K562 (cell line): ENCODE measurements around the gene DRC3. TPM values are rescaled to one million over a fixed set of nuclear protein-coding genes. Genes with fewer than 3 reads are reported as not detected.

ENCODE experiments used
- ATAC-seq: fragments of 200-7000 bp; cut with Tn5 transposase; 3 replicates; pipeline ENCODE4 v1.9.1; 2020; ENCODE audit warnings: moderate library complexity
- BruUV-seq: library from RNA; stranded (reverse); fragments of 400-500 nt; replicated peaks from 2 replicates; lab custom pipeline; 2021; lab: Mats Ljungman, UMichigan
- CTCF ChIA-PET: fragments of 300-600 bp; formaldehyde crosslinking; extraction: SDS; loops from one replicate; lab custom pipeline; 2021; ENCODE audit warnings: low intra/inter-chr PET ratio; lab: Yijun Ruan, JAX
- POLR2A ChIA-PET: fragments of 300-600, 350-650 bp; sonication (Branson Sonifier 250); formaldehyde crosslinking; extraction: SDS; loops from one replicate; lab custom pipeline; 2021; ENCODE audit warnings: antibody characterized with exemption, inconsistent platforms; lab: Yijun Ruan, JAX
- DNase-seq, 4 experiments: peaks; one replicate each; pipeline versions ENCODE4 v3.0.0 to v3.0.0-alpha.2; 2011 to 2018; ENCODE audit warnings: low spot score in 3 of 4, mixed read lengths in 3 of 4; ENCODE audit errors: extremely low read depth in 1 of 4
- FAIRE-seq: peaks from 2 replicates; lab custom pipeline; 2011; peaks lifted over from hg19 to GRCh38; lab: Jason Lieb, UNC
- H2AFZ ChIP-seq: 2 replicates; pipeline ENCODE4 v1.6.0; 2011; ENCODE audit warnings: low read depth, low read length, control low read depth, inconsistent platforms
- H3K27ac ChIP-seq: fragments of 200-600 bp; 3 replicates; pipeline ENCODE4 v1.8.0; 2011; ENCODE audit warnings: low read depth, mild to moderate bottlenecking, control low read depth, inconsistent platforms, low read length, moderate library complexity, mixed read lengths; ENCODE audit errors: extremely low read depth
- H3K27me3 ChIP-seq, 2 experiments: fragments of 300-600 bp in 1 of 2; 2 replicates in 1 of 2; 3 replicates in 1 of 2; pipeline versions ENCODE4 v1.6.0 to v1.8.0; 2011; ENCODE audit warnings: inconsistent platforms in 2 of 2, low read length in 2 of 2, mild to moderate bottlenecking in 1 of 2, mixed read lengths in 1 of 2, moderate library complexity in 1 of 2; ENCODE audit not compliant: control insufficient read depth in 2 of 2, insufficient read depth in 2 of 2
- H3K36me3 ChIP-seq: fragments of 300-600 bp; 3 replicates; pipeline ENCODE4 v1.8.0; 2011; ENCODE audit warnings: mild to moderate bottlenecking, low read length, inconsistent platforms; ENCODE audit not compliant: control insufficient read depth, insufficient read depth
- H3K4me1 ChIP-seq, 2 experiments: fragments of 200-600 bp in 1 of 2; replicated peaks in 1 of 2; 2 replicates in 1 of 2; 3 replicates in 1 of 2; pipeline versions ENCODE4 v1.5.1 to v1.8.0; 2011; ENCODE audit warnings: inconsistent platforms in 2 of 2, low read length in 2 of 2, mild to moderate bottlenecking in 1 of 2, mixed read lengths in 1 of 2, moderate library complexity in 1 of 2; ENCODE audit not compliant: control insufficient read depth in 2 of 2, insufficient read depth in 2 of 2
- H3K4me2 ChIP-seq: 2 replicates; pipeline ENCODE4 v1.6.1; 2011; ENCODE audit warnings: low read length, control low read depth, inconsistent platforms, mixed read lengths; ENCODE audit not compliant: insufficient read depth
- H3K4me3 ChIP-seq: fragments of 200-600 bp; sonication (generic), shearing (Covaris generic); 2 replicates; pipeline ENCODE4 v1.5.1; 2016; ENCODE audit warnings: control low read depth, inconsistent platforms
- H3K79me2 ChIP-seq: fragments of 200-600 bp; 3 replicates; pipeline ENCODE4 v1.8.0; 2011; ENCODE audit warnings: low read length, inconsistent platforms; ENCODE audit not compliant: control insufficient read depth, insufficient read depth
- H3K9ac ChIP-seq, 2 experiments: 2 replicates each; pipeline versions ENCODE4 v1.6.0 to v1.6.1; 2011; ENCODE audit warnings: low read depth in 2 of 2, low read length in 2 of 2, control low read depth in 1 of 2, inconsistent platforms in 1 of 2, mild to moderate bottlenecking in 1 of 2, mixed read lengths in 1 of 2; ENCODE audit not compliant: insufficient read depth in 1 of 2
- H3K9me1 ChIP-seq: one replicate; pipeline ENCODE4 v1.6.0; 2011; ENCODE audit warnings: inconsistent platforms, mild to moderate bottlenecking, low read length, moderate library complexity; ENCODE audit not compliant: control insufficient read depth, insufficient read depth
- H3K9me3 ChIP-seq: replicated peaks from 2 replicates; pipeline ENCODE4 v1.5.1; 2011; ENCODE audit warnings: low read depth, low read length, inconsistent platforms; ENCODE audit not compliant: control insufficient read depth, insufficient read depth
- H4K20me1 ChIP-seq: replicated peaks from 2 replicates; pipeline ENCODE4 v1.6.1; 2011; ENCODE audit warnings: low read length, inconsistent platforms, mixed read lengths; ENCODE audit not compliant: control insufficient read depth, insufficient read depth
- DIDO1 ChIP-seq: fragments of 450-650 bp; IDR thresholded peaks from 2 replicates; pipeline ENCODE4 v1.6.1; 2016; ENCODE audit warnings: low read depth, missing biosample characterization, missing genetic modification characterization
- ERF ChIP-seq: fragments of 450-650 bp; formaldehyde crosslinking; IDR thresholded peaks from 2 replicates; pipeline ENCODE4 v1.4.0; 2020; ENCODE audit warnings: mild to moderate bottlenecking, mixed read lengths
- HEY1 ChIP-seq: fragments of 250-450 bp; sonication (Bioruptor Pico); IDR thresholded peaks from 2 replicates; pipeline ENCODE4 v1.5.0; 2020; ENCODE audit warnings: mild to moderate bottlenecking, moderate library complexity, borderline replicate concordance
- HOMEZ ChIP-seq: fragments of 250-450 bp; sonication (Bioruptor Pico); IDR thresholded peaks from 2 replicates; pipeline ENCODE4 v1.4.0; 2020; ENCODE audit warnings: mild to moderate bottlenecking, moderate library complexity
- MCM2 ChIP-seq: fragments of 450-650 bp; IDR thresholded peaks from 2 replicates; pipeline ENCODE4 v1.6.1; 2017; ENCODE audit warnings: low read depth, mild to moderate bottlenecking
- MCM7 ChIP-seq, 2 experiments: fragments of 450-650 bp; IDR thresholded peaks; 2 replicates each; pipeline ENCODE4 v1.6.1; 2016 to 2018
- MLLT1 ChIP-seq, 2 experiments: fragments of 450-650 bp; IDR thresholded peaks; 2 replicates each; pipeline ENCODE4 v1.6.1; 2016
- MLX ChIP-seq, 2 experiments: fragments of 450-650 bp in 1 of 2; sonication (generic) in 1 of 2; formaldehyde crosslinking; conservative IDR thresholded peaks; 2 replicates each; pipeline versions ENCODE4 v1.4.0 to v1.8.1; 2020 to 2022; ENCODE audit warnings: mild to moderate bottlenecking in 1 of 2, missing genetic modification reagents in 1 of 2
- RFX7 ChIP-seq: fragments of 250-450 bp; sonication (Bioruptor Pico); IDR thresholded peaks from 2 replicates; pipeline ENCODE4 v1.5.1; 2021; ENCODE audit warnings: mild to moderate bottlenecking
- SRF ChIP-seq, 2 experiments: fragments of 250-450, 450-650 bp in 1 of 2; sonication (Bioruptor Pico) in 1 of 2; sonication (generic) in 1 of 2; formaldehyde crosslinking; IDR thresholded peaks; 2 replicates each; pipeline versions ENCODE4 v1.5.0 to v1.5.1; 2020 to 2022; ENCODE audit warnings: mild to moderate bottlenecking in 1 of 2, missing genetic modification reagents in 1 of 2
- SRSF7 ChIP-seq: fragments of 200-400 bp; formaldehyde crosslinking; optimal IDR thresholded peaks from 2 replicates; pipeline ENCODE3; 2017; ENCODE audit warnings: mild to moderate bottlenecking, low read depth, low read length
- ZBTB11 ChIP-seq, 3 experiments: fragments of 200-800 bp in 1 of 3; fragments of 250-450 bp in 1 of 3; fragments of 450-650 bp in 1 of 3; sonication (Bioruptor Pico) in 1 of 3; sonication (Bioruptor generic) in 1 of 3; formaldehyde crosslinking in 1 of 3; IDR thresholded peaks; 2 replicates each; pipeline versions ENCODE4 v1.6.1 to v1.8.0; 2016 to 2022; ENCODE audit warnings: mild to moderate bottlenecking in 2 of 3, missing genetic modification characterization in 2 of 3, missing compliant biosample characterization in 1 of 3, moderate library complexity in 1 of 3
- ZKSCAN8 ChIP-seq: fragments of 200-800 bp; sonication (Bioruptor generic); IDR thresholded peaks from 2 replicates; pipeline ENCODE4 v1.6.1; 2016; ENCODE audit warnings: missing genetic modification characterization, missing compliant biosample characterization
- ZNF124 ChIP-seq: sonication (generic); formaldehyde crosslinking; IDR thresholded peaks from 2 replicates; pipeline ENCODE4 v1.8.1; 2022; ENCODE audit warnings: missing genetic modification reagents
- ZNF699 ChIP-seq: fragments of 250-450 bp; sonication (Bioruptor Pico); IDR thresholded peaks from 2 replicates; pipeline ENCODE4 v1.8.0; 2021; ENCODE audit warnings: mild to moderate bottlenecking, moderate library complexity; ENCODE audit not compliant: insufficient replicate concordance
- ZNF778 ChIP-seq: fragments of 450-650 bp; formaldehyde crosslinking; IDR thresholded peaks from 2 replicates; pipeline ENCODE4 v1.4.0; 2020; ENCODE audit warnings: mild to moderate bottlenecking, moderate library complexity
- WGBS: fragments of 100-300 bp; shearing (Covaris generic); methylation state at CpG from one replicate; pipeline ENCODE4 v1.1.6; 2016; ENCODE audit warnings: low coverage, mixed read lengths; ENCODE audit not compliant: insufficient coverage; ENCODE audit errors: missing lambda C conversion rate; 5-methylcytosine and 5-hydroxymethylcytosine counted together
- in situ Hi-C: fragments of 300-500 bp; cut with MboI; formaldehyde crosslinking; loops from 4 replicates; pipeline ENCODE4 v1.15.0; 2018; ENCODE audit warnings: inconsistent platforms, mixed read lengths
- intact Hi-C: fragments of 100-400 bp; cut with micrococcal nuclease; formaldehyde crosslinking; loops from 2 replicates; pipeline ENCODE4 v1.14.2; 2022
- polyA plus RNA-seq, 8 experiments: library from polyadenylated mRNA; depleted of rRNA in 4 of 8; stranded (reverse) in 5 of 8; unstranded in 3 of 8; fragments of >200 nt; fragmentation: Nextera tagmentation in 2 of 8; fragmentation: Illumina TruSeq in 1 of 8; extraction: Ambion mirVana in 2 of 8; extraction: Trizol in 1 of 8; gene quantifications; 2 replicates each; pipeline versions ENCODE4 v1.2.1 to v1.2.3, GENCODE V29; 2011 to 2014; ENCODE audit warnings: inconsistent platforms in 1 of 8, missing spikeins in 1 of 8
- total RNA-seq, 7 experiments: library from RNA; depleted of rRNA in 6 of 7; stranded (reverse); fragments of >200 nt in 6 of 7; fragmentation: Illumina TruSeq in 2 of 7; extraction: Trizol in 2 of 7; gene quantifications; 2 replicates each; pipeline versions ENCODE4 v1.2.1 to v1.2.3, GENCODE V29; 2011 to 2021; ENCODE audit warnings: low replicate concordance in 1 of 7

The DRC3 gene
- total and polyA plus RNA-seq, 9 of the 15 experiments (the other 6 are each of a cell fraction or from before 2014, with no cell fraction given) = 0.10 to 0.84 (median 0.30) TPM; not detected in 3

GRCh38 chr17:17989081-17989480 is 16.4 kb downstream of the DRC3 start:
- ChIA-PET CTCF (no interaction called here), POLR2A (no interaction called here)
- no peak overlapping the region for H3K9ac ChIP-seq
- no peaks in the 10 kb centered on the region for H4K20me1 ChIP-seq
- no TSS peak for BruUV-seq
- WGBS = 32% methylated on average over 9 of the region's 9 CpGs
- FAIRE-seq = no peak
- no peak overlapping the region for H3K4me3 ChIP-seq
- H3K4me1 ChIP-seq = no peaks in the 10 kb centered on the region; a peak in 1 of 5 replicates
- ATAC-seq = no peak
- no peaks in the 10 kb centered on the region for H3K79me2 ChIP-seq
- DNase-seq = no peak
- intact Hi-C loops (loop anchor here (5.0 kb wide), 1 partner anchor 43 kb away; no protein-coding TSS in a partner anchor), in situ Hi-C loops (no loop called here)
- no peaks in the 10 kb centered on the region for H3K9me1 ChIP-seq
- no peak overlapping the region for H3K27ac ChIP-seq
- no peaks in the 10 kb centered on the region for H3K36me3 ChIP-seq
- H3K4me2 ChIP-seq = no peak overlapping the region
- H3K9me3 ChIP-seq = no peaks in the 10 kb centered on the region
- peaks cover 0 to 33% of the 10 kb centered on the region in 2 experiments; a peak in 2 of 5 replicates for H3K27me3 ChIP-seq
- H2AFZ ChIP-seq = no peak overlapping the region
- TF ChIP-seq ZKSCAN8 (CRISPR knock-in tag) (no peak), SRF (CRISPR knock-in tag; IDR thresholded peaks at IDR 0.05) (no peak), ZNF124 (no peak), DIDO1 (tag) (no peak), ZNF778 (no peak), MCM7 (IDR thresholded peaks at IDR 0.05) (no peak), ERF (CRISPR knock-in tag) (no peak), SRSF7 (no peak), ZBTB11 (CRISPR knock-in tag; IDR thresholded peaks at IDR 0.05) (no peak), RFX7 (CRISPR knock-in tag) (no peak), HEY1 (no peak), MCM2 (no peak), HOMEZ (CRISPR knock-in tag) (no peak), ZNF699 (CRISPR knock-in tag) (no peak), MLX (CRISPR knock-in tag; conservative IDR thresholded peaks at IDR 0.05) (no peak), MLLT1 (IDR thresholded peaks at IDR 0.05) (no peak)
